CD14-positive monocyte (primary cell): ENCODE measurements around the gene FKBP15. TPM values are rescaled to one million over a fixed set of nuclear protein-coding genes. Genes with fewer than 3 reads are reported as not detected.
"Not testable (repeated sequence)": the region's sequence is repeated elsewhere in the genome, so short reads cannot be mapped to it uniquely, and the experiment has no call there.

Experiments
- DNase-seq, 3 donors: peaks; one replicate each; pipeline ENCODE4 v3.0.0-alpha.2; 2011 to 2022
- H2AFZ ChIP-seq: 2 replicates; pipeline ENCODE4 v1.6.0; 2012; ENCODE audit warnings: mild to moderate bottlenecking, low read depth, low read length, inconsistent platforms; ENCODE audit not compliant: insufficient read depth, poor library complexity, severe bottlenecking
- H3K27ac ChIP-seq, 2 donors: 1 replicate in 1 of 2; 2 replicates in 1 of 2; pipeline ENCODE4 v1.5.1; 2012 to 2013; ENCODE audit warnings: low read length in 2 of 2, control low read depth in 1 of 2, inconsistent platforms in 1 of 2, low read depth in 1 of 2, mild to moderate bottlenecking in 1 of 2
- H3K27me3 ChIP-seq, 2 donors: one replicate each; pipeline versions ENCODE4 v1.6.0 to v1.6.1; 2011 to 2013; ENCODE audit warnings: low read length in 2 of 2; ENCODE audit not compliant: control insufficient read depth in 2 of 2, insufficient read depth in 2 of 2
- H3K36me3 ChIP-seq, 2 donors: replicated peaks in 1 of 2; 1 replicate in 1 of 2; 2 replicates in 1 of 2; pipeline versions ENCODE4 v1.5.1 to v1.6.1; 2012 to 2013; ENCODE audit warnings: low read length in 2 of 2, control low read depth in 1 of 2, inconsistent platforms in 1 of 2, mild to moderate bottlenecking in 1 of 2; ENCODE audit not compliant: insufficient read depth in 2 of 2, control insufficient read depth in 1 of 2
- H3K4me1 ChIP-seq, 2 donors: 1 replicate in 1 of 2; 2 replicates in 1 of 2; pipeline versions ENCODE4 v1.5.1 to v1.6.1; 2012 to 2013; ENCODE audit warnings: low read length in 2 of 2, control low read depth in 1 of 2, inconsistent platforms in 1 of 2, mild to moderate bottlenecking in 1 of 2, moderate library complexity in 1 of 2; ENCODE audit not compliant: insufficient read depth in 2 of 2, control insufficient read depth in 1 of 2
- H3K4me2 ChIP-seq: replicated peaks from 2 replicates; pipeline ENCODE3; 2012; ENCODE audit warnings: low read length, moderate library complexity, mild to moderate bottlenecking; ENCODE audit not compliant: poor library complexity, severe bottlenecking; ENCODE audit errors: extremely low read depth
- H3K4me3 ChIP-seq, 3 experiments: fragments of 200-600 bp in 1 of 3; sonication (generic) in 1 of 3; replicated peaks in 1 of 3; 1 replicate in 2 of 3; 2 replicates in 1 of 3; pipeline ENCODE4 v1.5.1; 2011 to 2013; ENCODE audit warnings: low read length in 3 of 3, mild to moderate bottlenecking in 3 of 3, control low read depth in 2 of 3, low read depth in 2 of 3, inconsistent platforms in 1 of 3, moderate library complexity in 1 of 3
- H3K79me2 ChIP-seq: 2 replicates; pipeline ENCODE4 v1.6.0; 2012; ENCODE audit warnings: mild to moderate bottlenecking, control low read depth, inconsistent platforms, low read length, moderate library complexity; ENCODE audit not compliant: insufficient read depth
- H3K9ac ChIP-seq: 2 replicates; pipeline ENCODE4 v1.6.0; 2017; ENCODE audit warnings: low read length, mild to moderate bottlenecking; ENCODE audit not compliant: insufficient read depth, poor library complexity, severe bottlenecking
- H3K9me3 ChIP-seq, 2 donors: replicated peaks in 1 of 2; 1 replicate in 1 of 2; 2 replicates in 1 of 2; pipeline versions ENCODE4 v1.5.1 to v1.6.1; 2012 to 2013; ENCODE audit warnings: low read length in 2 of 2, control low read depth in 1 of 2; ENCODE audit not compliant: control insufficient read depth in 1 of 2, insufficient read depth in 1 of 2
- H4K20me1 ChIP-seq: 2 replicates; pipeline ENCODE4 v1.6.0; 2012; ENCODE audit warnings: mild to moderate bottlenecking, low read length, control low read depth, moderate library complexity; ENCODE audit not compliant: insufficient read depth
- H3K27ac Mint-ChIP-seq, 7 donors: one replicate each; pipeline ENCODE4 v1.8.0; 2020; ENCODE audit warnings: mild to moderate bottlenecking in 7 of 7, mixed read lengths in 7 of 7, moderate library complexity in 6 of 7, inconsistent platforms in 2 of 7
- H3K27me3 Mint-ChIP-seq, 3 donors: one replicate each; pipeline ENCODE4 v1.8.0; 2021 to 2022; ENCODE audit warnings: low read depth in 3 of 3, mild to moderate bottlenecking in 3 of 3, mixed read lengths in 3 of 3, moderate library complexity in 3 of 3, inconsistent platforms in 1 of 3
- H3K36me3 Mint-ChIP-seq, 2 donors: one replicate each; pipeline ENCODE4 v1.8.0; 2020; ENCODE audit warnings: mixed read lengths in 2 of 2, inconsistent platforms in 1 of 2, mild to moderate bottlenecking in 1 of 2
- H3K4me1 Mint-ChIP-seq: one replicate; pipeline ENCODE4 v1.8.0; 2020; ENCODE audit warnings: mild to moderate bottlenecking, mixed read lengths
- H3K4me3 Mint-ChIP-seq, 2 donors: one replicate each; pipeline ENCODE4 v1.8.0; 2020; ENCODE audit warnings: mild to moderate bottlenecking in 2 of 2, mixed read lengths in 2 of 2, moderate library complexity in 1 of 2
- H3K9me3 Mint-ChIP-seq, 7 donors: one replicate each; pipeline ENCODE4 v1.8.0; 2020 to 2022; ENCODE audit warnings: mixed read lengths in 7 of 7, mild to moderate bottlenecking in 6 of 7, moderate library complexity in 6 of 7, inconsistent platforms in 2 of 7
- CTCF ChIP-seq: fragments of 200-600 bp; IDR thresholded peaks from one replicate; pipeline ENCODE4 v1.8.0; 2022; ENCODE audit warnings: antibody characterized with exemption, mild to moderate bottlenecking
- WGBS: methylation state at CpG from one replicate; pipeline ENCODE4 v1.1.5; 2013; ENCODE audit warnings: missing lambda C conversion rate; ENCODE audit not compliant: insufficient coverage; 5-methylcytosine and 5-hydroxymethylcytosine counted together
- intact Hi-C, 2 donors: fragments of 100-400 bp; cut with micrococcal nuclease; formaldehyde crosslinking; loops; one replicate each; pipeline versions ENCODE4 v1.15.0 to v1.15.1; 2023
- polyA plus RNA-seq, 3 donors: library from polyadenylated mRNA; depleted of rRNA in 1 of 3; unstranded in 2 of 3; stranded (reverse) in 1 of 3; fragments of 300-500 nt in 2 of 3; fragments of >200 nt in 1 of 3; fragmentation: Illumina TruSeq in 2 of 3; gene quantifications; 1 replicate in 2 of 3; 2 replicates in 1 of 3; pipeline ENCODE4 v1.2.3, GENCODE V29; 2012 to 2021

FKBP15 gene
- polyA plus RNA-seq, 3 donors, result 32.3 to 120 (median 55.7) TPM

- Histone ChIP-seq H3K27me3 (no peaks in the 10 kb centered on the region), H3K36me3 (peaks cover 0 to 2% of the 10 kb centered on the region in 2 donors), H2AFZ (no peak overlapping the region), H3K9ac (no peak overlapping the region), H3K4me2 (no peak overlapping the region), H4K20me1 (peaks cover 12% of the 10 kb centered on the region), H3K79me2 (peaks cover 12% of the 10 kb centered on the region), H3K4me3 (no peak overlapping the region), H3K9me3 (peaks cover 0 to 6% of the 10 kb centered on the region in 2 donors), H3K4me1 (peaks cover 11 to 18% of the 10 kb centered on the region in 2 donors), H3K27ac (no peak overlapping the region)
- Mint-ChIP-seq H3K4me3 (no peak overlapping the region), H3K36me3 (peaks cover 7 to 31% of the 10 kb centered on the region in 2 donors), H3K9me3 (peaks cover 0 to 8% (median 0%) of the 10 kb centered on the region in 7 donors), H3K27ac (no peak overlapping the region), H3K27me3 (no peaks in the 10 kb centered on the region), H3K4me1 (peaks cover 16% of the 10 kb centered on the region)
- intact Hi-C loops, result no loop called here
- 100% methylated on average over 2 of the region's 2 CpGs for WGBS
- TF ChIP-seq CTCF, result no peak
- DNase-seq, result no peak
Observed at GRCh38 chr9:113250807-113251206, 29.7 kb upstream of the FKBP15 start.

GRCh38 chr9:113249661-113250060 lies 28.6 kb upstream of the FKBP15 start:
- Histone ChIP-seq H3K79me2 (peaks cover 17% of the 10 kb centered on the region), H4K20me1 (peaks cover 21% of the 10 kb centered on the region)
- H3K4me3 ChIP-seq, H3K27ac ChIP-seq, H3K9me3 ChIP-seq, H3K4me1 ChIP-seq, H3K4me2 ChIP-seq, H3K9me3 Mint-ChIP-seq, H3K36me3 ChIP-seq, H3K9ac ChIP-seq, DNase-seq, H3K27me3 ChIP-seq, H3K27ac Mint-ChIP-seq, H3K4me1 Mint-ChIP-seq, H3K27me3 Mint-ChIP-seq, intact Hi-C loops, H2AFZ ChIP-seq, H3K4me3 Mint-ChIP-seq: not testable (repeated sequence)
- H3K36me3 Mint-ChIP-seq, result peaks cover 7 to 32% of the 10 kb centered on the region in 2 donors
- WGBS, result no CpG with 5 or more reads among the region's 2 CpGs
